HCT116 (cell line): ENCODE data around the gene MDM2. TPM values are rescaled to one million over a fixed set of nuclear protein-coding genes. Genes with fewer than 3 reads are reported as not detected.

ENCODE experiments used
- ATAC-seq: fragments of 200-7000 bp; cut with Tn5 transposase; 2 replicates; pipeline ENCODE4 v1.9.1; 2020; ENCODE audit warnings: mild to moderate bottlenecking, moderate library complexity
- BruUV-seq: library from RNA; stranded (reverse); fragments of 400-500 nt; replicated peaks from 2 replicates; lab custom pipeline; 2021; lab: Mats Ljungman, UMichigan
- CTCF ChIA-PET: fragments of 300-600 bp; sonication (Branson Sonifier 250); formaldehyde crosslinking; loops from one replicate; lab custom pipeline; 2021; ENCODE audit warnings: antibody characterized with exemption; lab: Charles Lee
- POLR2A ChIA-PET: fragments of 300-600, 350-600 bp; sonication (Branson Sonifier 250); formaldehyde crosslinking; loops from one replicate; lab custom pipeline; 2021; ENCODE audit warnings: antibody characterized with exemption; lab: Charles Lee
- RAD21 ChIA-PET, 2 experiments: fragments of 300-600 bp; sonication (Branson Sonifier 250); formaldehyde crosslinking; loops; one replicate each; lab custom pipeline; 2023; ENCODE audit warnings: low total read pairs in 2 of 2; ENCODE audit not compliant: uncharacterized antibody in 2 of 2, unreplicated experiment in 2 of 2, low non-redundant PET in 1 of 2; lab: Charles Lee
- DNase-seq: peaks from one replicate; pipeline ENCODE4 v3.0.0-alpha.2; 2010; ENCODE audit warnings: low read depth, low spot score
- H2AFZ ChIP-seq: fragments of 200-600 bp; shearing (Covaris generic), sonication (generic); 2 replicates; pipeline ENCODE4 v1.6.1; 2017; ENCODE audit warnings: low read depth, mixed run types, mixed read lengths, antibody characterized with exemption, low read length; ENCODE audit not compliant: poor library complexity, severe bottlenecking
- H3K27ac ChIP-seq: 2 replicates; pipeline ENCODE4 v1.5.1; 2012; ENCODE audit warnings: low read depth, low read length
- H3K27me3 ChIP-seq: fragments of 200-600 bp; sonication (generic); 2 replicates; pipeline ENCODE4 v1.6.1; 2016; ENCODE audit warnings: mixed run types, low read length, mixed read lengths; ENCODE audit not compliant: insufficient read depth
- H3K36me3 ChIP-seq, 2 experiments: fragments of 200-500 bp in 1 of 2; fragments of 200-600 bp in 1 of 2; sonication (Bioruptor generic) in 1 of 2; sonication (generic) in 1 of 2; 2 replicates each; pipeline versions ENCODE4 v1.5.1 to v1.6.1; 2014 to 2016; ENCODE audit warnings: low read length in 2 of 2, inconsistent platforms in 1 of 2, mixed read lengths in 1 of 2, mixed run types in 1 of 2; ENCODE audit not compliant: insufficient read depth in 2 of 2, control insufficient read depth in 1 of 2
- H3K4me1 ChIP-seq, 2 experiments: fragments of 200-600 bp in 1 of 2; sonication (generic) in 1 of 2; 2 replicates each; pipeline versions ENCODE4 v1.5.1 to v1.6.1; 2012 to 2017; ENCODE audit warnings: low read length in 2 of 2, inconsistent platforms in 1 of 2, mild to moderate bottlenecking in 1 of 2, mixed read lengths in 1 of 2, mixed run types in 1 of 2, moderate library complexity in 1 of 2; ENCODE audit not compliant: insufficient read depth in 2 of 2, control insufficient read depth in 1 of 2
- H3K4me2 ChIP-seq: fragments of 200-600 bp; sonication (generic); 2 replicates; pipeline ENCODE4 v1.6.1; 2017; ENCODE audit warnings: mixed run types, low read length, mixed read lengths
- H3K4me3 ChIP-seq, 2 experiments: fragments of 200-600 bp in 1 of 2; sonication (generic) in 1 of 2; replicated peaks in 1 of 2; 2 replicates each; pipeline ENCODE4 v1.5.1; 2011 to 2016; ENCODE audit warnings: low read length in 2 of 2, control low read depth in 1 of 2, low read depth in 1 of 2, mild to moderate bottlenecking in 1 of 2, mixed read lengths in 1 of 2, mixed run types in 1 of 2
- H3K79me2 ChIP-seq: fragments of 200-600 bp; sonication (generic); 2 replicates; pipeline ENCODE4 v1.6.1; 2017; ENCODE audit warnings: mild to moderate bottlenecking, mixed run types, low read length, moderate library complexity, mixed read lengths; ENCODE audit not compliant: insufficient read depth
- H3K9ac ChIP-seq: fragments of 200-600 bp; sonication (generic); 2 replicates; pipeline ENCODE4 v1.6.1; 2016; ENCODE audit warnings: low read length, mixed read lengths
- H3K9me2 ChIP-seq: fragments of 200-600 bp; sonication (generic), shearing (Covaris generic); 2 replicates; pipeline ENCODE4 v1.6.1; 2017; ENCODE audit warnings: mixed run types, mild to moderate bottlenecking, moderate library complexity; ENCODE audit not compliant: insufficient read depth
- H3K9me3 ChIP-seq, 2 experiments: fragments of 200-500 bp in 1 of 2; fragments of 200-600 bp in 1 of 2; sonication (Bioruptor generic) in 1 of 2; sonication (generic) in 1 of 2; 2 replicates each; pipeline ENCODE4 v1.6.1; 2014 to 2017; ENCODE audit warnings: low read length in 2 of 2, mixed read lengths in 2 of 2, inconsistent platforms in 1 of 2, low read depth in 1 of 2, mild to moderate bottlenecking in 1 of 2, mixed run types in 1 of 2, moderate library complexity in 1 of 2; ENCODE audit not compliant: control insufficient read depth in 1 of 2, insufficient read depth in 1 of 2
- H4K20me1 ChIP-seq: fragments of 200-600 bp; sonication (generic), shearing (Covaris generic); 2 replicates; pipeline ENCODE4 v1.6.1; 2017; ENCODE audit warnings: mixed run types, mild to moderate bottlenecking, moderate library complexity; ENCODE audit not compliant: insufficient read depth
- CBX3 ChIP-seq: IDR thresholded peaks from 2 replicates; pipeline ENCODE4 v1.6.1; 2012; ENCODE audit warnings: low read depth
- CEBPB ChIP-seq: IDR thresholded peaks from 2 replicates; pipeline ENCODE4 v1.6.1; 2012; ENCODE audit warnings: low read depth
- EGR1 ChIP-seq: IDR thresholded peaks from 2 replicates; pipeline ENCODE4 v1.6.1; 2012; ENCODE audit warnings: low read depth
- ELF1 ChIP-seq: IDR thresholded peaks from 2 replicates; pipeline ENCODE4 v1.6.1; 2012; ENCODE audit warnings: low read depth, borderline replicate concordance
- EZH2 ChIP-seq: fragments of 200-600 bp; sonication (generic); IDR thresholded peaks from 2 replicates; pipeline ENCODE4 v1.6.1; 2017; ENCODE audit warnings: antibody characterized with exemption, mixed run types
- FOSL1 ChIP-seq: IDR thresholded peaks from 2 replicates; pipeline ENCODE4 v1.6.1; 2012; ENCODE audit warnings: low read depth
- JUND ChIP-seq: IDR thresholded peaks from 2 replicates; pipeline ENCODE4 v1.6.1; 2012
- POLR2A ChIP-seq: IDR thresholded peaks from 2 replicates; pipeline ENCODE4 v1.7.0; 2011; ENCODE audit warnings: borderline replicate concordance; ENCODE audit not compliant: insufficient read depth, insufficient read length; ENCODE audit errors: extremely low read depth
- SRF ChIP-seq: IDR thresholded peaks from 2 replicates; pipeline ENCODE4 v1.6.1; 2012; ENCODE audit warnings: low read depth
- ZNF274 ChIP-seq: fragments of 200-500 bp; sonication (Bioruptor generic); IDR thresholded peaks from 2 replicates; pipeline ENCODE4 v1.6.1; 2014; ENCODE audit warnings: mild to moderate bottlenecking, low read depth, low read length, inconsistent platforms
- intact Hi-C: fragments of 100-400 bp; cut with micrococcal nuclease; formaldehyde crosslinking; loops from 2 replicates; pipeline ENCODE4 v1.10.0; 2022
- total RNA-seq: library from RNA; stranded (reverse); gene quantifications from one replicate; pipeline ENCODE4 v1.2.1, GENCODE V29; 2021; ENCODE audit not compliant: unreplicated experiment
- TF ChIP-seq, protein P1 (sequence below): IDR thresholded peaks from 2 replicates; pipeline ENCODE4 v1.6.1; 2012
- TF ChIP-seq, protein P2 (sequence below): IDR thresholded peaks from 2 replicates; pipeline ENCODE4 v1.6.1; 2011; ENCODE audit warnings: mild to moderate bottlenecking, low read length, moderate library complexity; ENCODE audit not compliant: insufficient replicate concordance; ENCODE audit errors: extremely low read depth
- TF ChIP-seq, protein P3 (sequence below), 3 experiments: fragments of 200-600 bp in 1 of 3; sonication (generic) in 1 of 3; IDR thresholded peaks in 2 of 3; conservative IDR thresholded peaks in 1 of 3; 2 replicates each; pipeline ENCODE4 v1.5.1; 2012 to 2017; ENCODE audit warnings: low read depth in 2 of 3, low read length in 2 of 3, antibody characterized with exemption in 1 of 3, borderline replicate concordance in 1 of 3, control low read depth in 1 of 3, mild to moderate bottlenecking in 1 of 3, mixed read lengths in 1 of 3, mixed run types in 1 of 3, moderate library complexity in 1 of 3; ENCODE audit not compliant: insufficient read depth in 1 of 3

The MDM2 gene
- total RNA-seq, 1 experiment from 2014 or later = 170 TPM

DNA sequence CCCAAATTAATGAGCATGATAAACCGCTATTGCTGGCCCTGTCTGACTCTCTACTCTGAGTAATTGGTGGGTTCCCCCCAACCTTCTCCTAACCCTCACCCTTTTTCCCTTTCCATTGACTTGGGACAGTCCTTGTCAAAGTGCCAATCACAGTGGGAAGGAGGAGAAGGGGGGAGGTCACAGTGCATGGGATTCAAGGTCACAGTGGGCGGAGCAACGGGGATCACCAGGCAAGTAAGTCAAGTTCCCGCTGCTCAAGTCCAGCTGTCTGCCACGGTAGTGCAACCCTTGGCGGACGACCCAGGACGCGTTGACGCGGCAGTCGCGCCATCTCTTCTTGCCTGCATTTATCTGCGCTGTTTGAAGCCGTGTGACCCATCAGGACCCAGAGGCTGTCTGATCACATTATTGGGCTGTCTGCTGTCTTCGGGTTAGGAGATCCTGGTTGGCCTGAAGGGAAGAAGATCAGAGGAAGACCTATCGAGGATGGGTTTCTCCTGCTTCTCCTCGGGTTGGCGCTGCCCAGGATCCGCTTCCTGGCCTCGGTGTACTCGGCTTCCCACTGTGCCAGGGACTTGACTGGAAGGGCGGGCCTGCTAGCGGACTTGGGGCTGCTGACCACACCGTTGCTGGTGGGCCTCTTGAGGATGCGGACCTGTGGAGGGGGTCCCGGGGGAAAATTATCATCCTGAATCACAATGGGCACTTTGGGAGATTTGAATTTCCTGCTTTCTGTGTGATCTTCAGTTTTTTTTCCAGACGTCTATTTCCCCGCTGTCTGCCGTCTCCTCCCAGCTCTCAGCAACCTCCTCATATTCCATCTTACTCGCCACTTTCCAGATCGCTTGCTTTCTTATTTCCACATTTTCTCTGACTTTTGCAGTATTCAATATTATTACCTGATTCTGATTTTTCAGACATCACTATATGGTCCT, 3.1 kb upstream of the MDM2 start:
- Histone ChIP-seq H4K20me1 (no peaks in the 10 kb centered on the region), H3K4me1 (peaks cover 29 to 55% of the 10 kb centered on the region in 2 experiments), H3K27ac (no peak overlapping the region), H3K9me2 (no peaks in the 10 kb centered on the region), H3K4me3 (no peak overlapping the region), H3K79me2 (peaks cover 20% of the 10 kb centered on the region), H3K9me3 (no peaks in the 10 kb centered on the region), H3K4me2 (no peak overlapping the region), H3K27me3 (no peaks in the 10 kb centered on the region), H3K9ac (no peak overlapping the region), H3K36me3 (no peaks in the 10 kb centered on the region), H2AFZ (no peak overlapping the region)
- RAD21 ChIA-PET = no interaction called here
- POLR2A ChIA-PET = no interaction called here
- CTCF ChIA-PET = no interaction called here
- ATAC-seq (no peak), DNase-seq (no peak)
- BruUV-seq = no TSS peak
- no peak for TF ChIP-seq EZH2
- TF ChIP-seq ZNF274 = no peak
- TF ChIP-seq SRF = no peak
- TF ChIP-seq, protein P1, sequence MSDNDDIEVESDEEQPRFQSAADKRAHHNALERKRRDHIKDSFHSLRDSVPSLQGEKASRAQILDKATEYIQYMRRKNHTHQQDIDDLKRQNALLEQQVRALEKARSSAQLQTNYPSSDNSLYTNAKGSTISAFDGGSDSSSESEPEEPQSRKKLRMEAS = no peak
- TF ChIP-seq, protein P2, sequence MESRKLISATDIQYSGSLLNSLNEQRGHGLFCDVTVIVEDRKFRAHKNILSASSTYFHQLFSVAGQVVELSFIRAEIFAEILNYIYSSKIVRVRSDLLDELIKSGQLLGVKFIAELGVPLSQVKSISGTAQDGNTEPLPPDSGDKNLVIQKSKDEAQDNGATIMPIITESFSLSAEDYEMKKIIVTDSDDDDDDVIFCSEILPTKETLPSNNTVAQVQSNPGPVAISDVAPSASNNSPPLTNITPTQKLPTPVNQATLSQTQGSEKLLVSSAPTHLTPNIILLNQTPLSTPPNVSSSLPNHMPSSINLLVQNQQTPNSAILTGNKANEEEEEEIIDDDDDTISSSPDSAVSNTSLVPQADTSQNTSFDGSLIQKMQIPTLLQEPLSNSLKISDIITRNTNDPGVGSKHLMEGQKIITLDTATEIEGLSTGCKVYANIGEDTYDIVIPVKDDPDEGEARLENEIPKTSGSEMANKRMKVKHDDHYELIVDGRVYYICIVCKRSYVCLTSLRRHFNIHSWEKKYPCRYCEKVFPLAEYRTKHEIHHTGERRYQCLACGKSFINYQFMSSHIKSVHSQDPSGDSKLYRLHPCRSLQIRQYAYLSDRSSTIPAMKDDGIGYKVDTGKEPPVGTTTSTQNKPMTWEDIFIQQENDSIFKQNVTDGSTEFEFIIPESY = no peak
- TF ChIP-seq, protein P3, sequence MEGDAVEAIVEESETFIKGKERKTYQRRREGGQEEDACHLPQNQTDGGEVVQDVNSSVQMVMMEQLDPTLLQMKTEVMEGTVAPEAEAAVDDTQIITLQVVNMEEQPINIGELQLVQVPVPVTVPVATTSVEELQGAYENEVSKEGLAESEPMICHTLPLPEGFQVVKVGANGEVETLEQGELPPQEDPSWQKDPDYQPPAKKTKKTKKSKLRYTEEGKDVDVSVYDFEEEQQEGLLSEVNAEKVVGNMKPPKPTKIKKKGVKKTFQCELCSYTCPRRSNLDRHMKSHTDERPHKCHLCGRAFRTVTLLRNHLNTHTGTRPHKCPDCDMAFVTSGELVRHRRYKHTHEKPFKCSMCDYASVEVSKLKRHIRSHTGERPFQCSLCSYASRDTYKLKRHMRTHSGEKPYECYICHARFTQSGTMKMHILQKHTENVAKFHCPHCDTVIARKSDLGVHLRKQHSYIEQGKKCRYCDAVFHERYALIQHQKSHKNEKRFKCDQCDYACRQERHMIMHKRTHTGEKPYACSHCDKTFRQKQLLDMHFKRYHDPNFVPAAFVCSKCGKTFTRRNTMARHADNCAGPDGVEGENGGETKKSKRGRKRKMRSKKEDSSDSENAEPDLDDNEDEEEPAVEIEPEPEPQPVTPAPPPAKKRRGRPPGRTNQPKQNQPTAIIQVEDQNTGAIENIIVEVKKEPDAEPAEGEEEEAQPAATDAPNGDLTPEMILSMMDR (IDR thresholded peaks at IDR 0.05 in 2 of 3, conservative IDR thresholded peaks at IDR 0.05 in 1 of 3; ENCODE audit: borderline replicate concordance in 1 of 3, insufficient read depth in 1 of 3, low read depth in 2 of 3, low read length in 2 of 3) = no peak
- no peak for TF ChIP-seq EGR1
- no peak for TF ChIP-seq CBX3
- no peak for TF ChIP-seq POLR2A
- no peak for TF ChIP-seq FOSL1
- no peak for TF ChIP-seq JUND
- TF ChIP-seq ELF1 = no peak
- TF ChIP-seq CEBPB = no peak
- intact Hi-C loops = loop anchor here (5.0 kb wide), 1 partner anchor 473 kb away; the partner anchor contains the start of gene MDM1
